Neural crest cell (in vitro differentiated cells): ENCODE results near the gene RAB3C. TPM values are rescaled to one million over a fixed set of nuclear protein-coding genes. Genes with fewer than 3 reads are reported as not detected.

ENCODE experiments used
- DNase-seq: peaks from one replicate; pipeline ENCODE4 v3.0.0; 2021; ENCODE audit warnings: low read depth, mixed read lengths, low spot score
- H3K27ac Mint-ChIP-seq: one replicate; pipeline ENCODE4 v1.8.0; 2021; ENCODE audit warnings: mild to moderate bottlenecking, mixed read lengths; ENCODE audit not compliant: unreplicated experiment
- H3K27me3 Mint-ChIP-seq: 2 replicates; pipeline ENCODE4 v1.8.0; 2021; ENCODE audit warnings: low read depth, mild to moderate bottlenecking, mixed read lengths
- H3K36me3 Mint-ChIP-seq: 2 replicates; pipeline ENCODE4 v1.8.0; 2021; ENCODE audit warnings: low read depth, mild to moderate bottlenecking, mixed read lengths
- H3K4me1 Mint-ChIP-seq: 2 replicates; pipeline ENCODE4 v1.8.0; 2021; ENCODE audit warnings: mixed read lengths
- H3K4me3 Mint-ChIP-seq: one replicate; pipeline ENCODE4 v1.8.0; 2021; ENCODE audit warnings: mild to moderate bottlenecking, mixed read lengths
- H3K9me3 Mint-ChIP-seq: 2 replicates; pipeline ENCODE4 v1.8.0; 2021; ENCODE audit warnings: mixed read lengths
- total RNA-seq: library from RNA; stranded (reverse); gene quantifications from 2 replicates; pipeline ENCODE4 v1.2.1, GENCODE V29; 2021
- TF ChIP-seq, protein P1 (sequence below): fragments of 200-600 bp; sonication (generic); conservative IDR thresholded peaks from 2 replicates; pipeline ENCODE4 v1.5.0; 2021; ENCODE audit warnings: antibody characterized with exemption, mild to moderate bottlenecking

Gene RAB3C
- total RNA-seq, 1 donor from 2014 or later = 13.6 TPM

- TF ChIP-seq, protein P1, sequence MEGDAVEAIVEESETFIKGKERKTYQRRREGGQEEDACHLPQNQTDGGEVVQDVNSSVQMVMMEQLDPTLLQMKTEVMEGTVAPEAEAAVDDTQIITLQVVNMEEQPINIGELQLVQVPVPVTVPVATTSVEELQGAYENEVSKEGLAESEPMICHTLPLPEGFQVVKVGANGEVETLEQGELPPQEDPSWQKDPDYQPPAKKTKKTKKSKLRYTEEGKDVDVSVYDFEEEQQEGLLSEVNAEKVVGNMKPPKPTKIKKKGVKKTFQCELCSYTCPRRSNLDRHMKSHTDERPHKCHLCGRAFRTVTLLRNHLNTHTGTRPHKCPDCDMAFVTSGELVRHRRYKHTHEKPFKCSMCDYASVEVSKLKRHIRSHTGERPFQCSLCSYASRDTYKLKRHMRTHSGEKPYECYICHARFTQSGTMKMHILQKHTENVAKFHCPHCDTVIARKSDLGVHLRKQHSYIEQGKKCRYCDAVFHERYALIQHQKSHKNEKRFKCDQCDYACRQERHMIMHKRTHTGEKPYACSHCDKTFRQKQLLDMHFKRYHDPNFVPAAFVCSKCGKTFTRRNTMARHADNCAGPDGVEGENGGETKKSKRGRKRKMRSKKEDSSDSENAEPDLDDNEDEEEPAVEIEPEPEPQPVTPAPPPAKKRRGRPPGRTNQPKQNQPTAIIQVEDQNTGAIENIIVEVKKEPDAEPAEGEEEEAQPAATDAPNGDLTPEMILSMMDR = no peak
- Mint-ChIP-seq H3K27me3 (no peaks in the 10 kb centered on the region), H3K36me3 (no peaks in the 10 kb centered on the region), H3K9me3 (no peaks in the 10 kb centered on the region), H3K27ac (no peak overlapping the region), H3K4me3 (no peak overlapping the region), H3K4me1 (no peaks in the 10 kb centered on the region)
- no peak for DNase-seq
Observed at GRCh38 chr5:58860680-58861079, 277.8 kb downstream of the RAB3C start.

DNA sequence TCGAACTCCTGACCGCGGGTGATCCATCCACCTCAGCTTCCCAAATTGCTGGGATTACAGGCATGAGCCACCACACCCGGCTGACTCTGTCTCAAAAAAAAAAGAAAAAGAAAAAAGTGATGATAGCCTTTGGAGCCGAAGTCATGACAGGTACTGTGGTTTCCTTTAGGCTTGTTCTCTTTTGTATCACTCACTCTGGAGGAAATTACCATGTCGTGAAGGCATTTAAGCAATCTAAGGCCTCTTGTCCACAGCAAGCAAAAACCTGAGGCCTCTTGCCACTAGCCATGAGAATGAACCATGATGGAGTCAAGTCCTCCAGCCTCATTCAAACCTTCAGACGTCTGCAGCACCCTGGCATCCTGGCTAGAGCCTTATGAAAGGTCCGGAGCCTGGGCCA is 286.1 kb downstream of the RAB3C start:
- no peak overlapping the region for H3K4me3 Mint-ChIP-seq
- H3K4me1 Mint-ChIP-seq = no peaks in the 10 kb centered on the region
- H3K9me3 Mint-ChIP-seq = no peaks in the 10 kb centered on the region
- H3K36me3 Mint-ChIP-seq = no peaks in the 10 kb centered on the region
- H3K27ac Mint-ChIP-seq = no peak overlapping the region
- DNase-seq = no peak
- peaks cover 3% of the 10 kb centered on the region for H3K27me3 Mint-ChIP-seq
- TF ChIP-seq, protein P1 = no peak

GRCh38 chr5:58871648-58872242 is 288.9 kb downstream of the RAB3C start:
- DNase-seq = peak; percentile 40
- Mint-ChIP-seq H3K27ac (no peak overlapping the region), H3K4me3 (no peak overlapping the region), H3K27me3 (peaks cover 3% of the 10 kb centered on the region), H3K4me1 (no peaks in the 10 kb centered on the region), H3K9me3 (no peaks in the 10 kb centered on the region), H3K36me3 (no peaks in the 10 kb centered on the region)
- TF ChIP-seq, protein P1 = peak; percentile 86

DNA sequence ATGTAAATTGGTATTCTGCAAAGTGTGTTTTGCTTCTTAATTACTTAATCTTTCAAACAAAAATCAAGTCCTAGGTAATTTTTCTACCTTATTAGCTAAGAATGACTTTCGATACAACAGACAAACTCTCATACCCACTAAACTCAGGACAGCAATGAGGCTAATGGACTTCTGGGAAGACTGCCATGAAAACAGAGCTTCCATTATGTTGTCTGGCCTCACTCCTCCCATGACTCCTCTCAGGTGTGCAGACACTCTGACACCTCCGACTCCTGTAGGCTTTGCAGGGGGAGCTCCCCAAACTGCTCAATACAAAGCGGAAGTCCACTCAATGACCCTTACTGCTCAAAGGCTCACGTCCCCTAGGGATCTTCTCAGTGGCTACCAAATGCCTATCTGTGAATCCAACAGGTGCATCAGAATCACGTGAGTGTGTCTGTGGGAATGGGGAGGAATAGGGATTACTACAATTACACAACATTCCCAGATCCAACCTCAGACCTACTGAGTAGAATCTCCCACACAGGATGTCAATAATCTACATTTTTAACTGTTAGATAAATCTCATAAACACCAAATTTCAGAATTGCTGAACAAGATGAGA is 289.9 kb downstream of the RAB3C start:
- H3K27ac Mint-ChIP-seq = no peak overlapping the region
- DNase-seq = no peak
- TF ChIP-seq, protein P1 = no peak
- H3K27me3 Mint-ChIP-seq = peaks cover 3% of the 10 kb centered on the region
- no peaks in the 10 kb centered on the region for H3K36me3 Mint-ChIP-seq
- H3K9me3 Mint-ChIP-seq = no peaks in the 10 kb centered on the region
- H3K4me1 Mint-ChIP-seq = no peaks in the 10 kb centered on the region
- H3K4me3 Mint-ChIP-seq = no peak overlapping the region

DNA sequence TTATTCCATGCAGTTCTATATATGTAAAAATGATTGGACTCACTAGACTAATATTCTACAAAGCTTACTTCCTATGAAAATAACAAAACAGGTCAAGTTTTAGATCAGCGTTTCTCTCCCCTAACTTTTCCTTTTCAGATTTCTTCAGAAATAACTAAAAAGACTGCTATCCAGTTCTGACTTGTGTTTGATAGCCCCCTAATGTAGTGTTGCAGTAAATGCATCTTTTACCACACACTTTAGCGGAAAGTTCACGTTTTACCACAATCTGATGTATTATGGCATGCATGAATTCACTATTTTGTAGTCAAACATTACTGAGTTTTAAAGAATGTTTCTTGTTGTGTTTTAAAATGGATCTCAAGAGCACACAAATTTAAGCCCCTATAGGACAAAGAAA is 292.7 kb downstream of the RAB3C start:
- Mint-ChIP-seq H3K27me3 (no peaks in the 10 kb centered on the region), H3K4me3 (no peak overlapping the region), H3K9me3 (no peaks in the 10 kb centered on the region), H3K27ac (no peak overlapping the region), H3K36me3 (no peaks in the 10 kb centered on the region), H3K4me1 (no peaks in the 10 kb centered on the region)
- DNase-seq = no peak
- TF ChIP-seq, protein P1 = no peak
